NB4 (cell line): ENCODE measurements around the gene PSD4.
A peak's percentile ranks its signal among the peaks of the same experiment; 100 is the strongest.

Experiments used
- DNase-seq: peaks from one replicate; pipeline ENCODE4 v3.0.0; 2010; ENCODE audit warnings: low read depth
- H3K4me3 ChIP-seq: one replicate; pipeline ENCODE4 v1.5.1; 2011; ENCODE audit warnings: mild to moderate bottlenecking, low read depth, low read length, moderate library complexity
- MYC ChIP-seq: IDR thresholded peaks from 2 replicates; pipeline ENCODE4 v1.6.1; 2011; ENCODE audit warnings: low read depth, low read length
- POLR2A ChIP-seq: IDR thresholded peaks from 2 replicates; pipeline ENCODE4 v1.6.1; 2011; ENCODE audit warnings: mild to moderate bottlenecking; ENCODE audit not compliant: insufficient read length; ENCODE audit errors: extremely low read depth
- TF ChIP-seq, protein P1 (sequence below): IDR thresholded peaks from 2 replicates; pipeline ENCODE4 v1.6.1; 2011; ENCODE audit warnings: low read depth, low read length
- TF ChIP-seq, protein P2 (sequence below): IDR thresholded peaks from one replicate; pipeline ENCODE4 v1.5.1; 2012; ENCODE audit warnings: low read depth, low read length

PSD4 gene

DNA sequence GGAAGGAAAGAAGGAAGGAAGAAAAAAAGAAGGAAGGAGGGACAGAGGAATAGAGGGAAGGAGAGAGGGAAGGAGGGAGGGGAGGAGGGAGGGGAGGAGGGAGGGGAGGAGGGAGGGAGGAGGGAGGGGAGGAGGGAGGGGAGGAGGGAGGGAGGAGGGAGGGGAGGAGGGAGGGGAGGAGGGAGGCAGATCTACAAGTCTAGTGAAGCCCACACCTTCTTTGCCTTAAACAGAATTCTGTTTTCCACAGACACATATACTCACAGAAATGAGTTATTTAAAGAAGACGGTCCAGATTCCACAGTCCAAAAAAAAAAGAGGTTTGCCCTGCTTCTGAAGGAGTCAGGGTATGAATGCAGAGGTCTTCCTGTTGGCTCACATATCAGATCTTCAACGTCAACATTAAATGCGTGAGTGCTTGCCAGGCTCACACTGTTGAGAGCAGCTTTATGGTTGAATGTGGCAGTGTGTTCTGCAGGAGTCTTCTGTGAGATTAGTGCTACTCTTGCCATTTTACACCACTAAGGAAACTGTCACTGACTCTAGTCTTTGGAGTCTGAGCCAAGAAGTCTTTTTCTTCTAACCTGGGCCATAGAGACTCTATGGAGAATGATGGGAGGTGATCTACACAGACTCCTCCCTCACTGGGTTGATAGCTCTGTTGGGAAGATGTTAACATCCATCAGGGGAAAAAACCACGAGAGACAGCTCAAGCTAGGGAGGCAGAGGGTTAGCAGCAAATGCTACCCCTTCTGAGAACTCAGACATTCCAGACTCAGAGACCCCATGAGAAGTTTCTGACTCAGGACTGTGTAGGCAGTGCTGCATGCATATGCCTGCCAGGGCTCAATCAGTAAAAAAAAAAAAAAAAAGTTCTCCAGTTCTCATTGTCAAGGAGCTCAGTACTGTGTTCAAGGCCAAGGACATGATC, 81.6 kb downstream of the PSD4 start:
- no peak for TF ChIP-seq POLR2A
- no peak for TF ChIP-seq MYC
- TF ChIP-seq, protein P1, sequence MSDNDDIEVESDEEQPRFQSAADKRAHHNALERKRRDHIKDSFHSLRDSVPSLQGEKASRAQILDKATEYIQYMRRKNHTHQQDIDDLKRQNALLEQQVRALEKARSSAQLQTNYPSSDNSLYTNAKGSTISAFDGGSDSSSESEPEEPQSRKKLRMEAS = no peak
- TF ChIP-seq, protein P2, sequence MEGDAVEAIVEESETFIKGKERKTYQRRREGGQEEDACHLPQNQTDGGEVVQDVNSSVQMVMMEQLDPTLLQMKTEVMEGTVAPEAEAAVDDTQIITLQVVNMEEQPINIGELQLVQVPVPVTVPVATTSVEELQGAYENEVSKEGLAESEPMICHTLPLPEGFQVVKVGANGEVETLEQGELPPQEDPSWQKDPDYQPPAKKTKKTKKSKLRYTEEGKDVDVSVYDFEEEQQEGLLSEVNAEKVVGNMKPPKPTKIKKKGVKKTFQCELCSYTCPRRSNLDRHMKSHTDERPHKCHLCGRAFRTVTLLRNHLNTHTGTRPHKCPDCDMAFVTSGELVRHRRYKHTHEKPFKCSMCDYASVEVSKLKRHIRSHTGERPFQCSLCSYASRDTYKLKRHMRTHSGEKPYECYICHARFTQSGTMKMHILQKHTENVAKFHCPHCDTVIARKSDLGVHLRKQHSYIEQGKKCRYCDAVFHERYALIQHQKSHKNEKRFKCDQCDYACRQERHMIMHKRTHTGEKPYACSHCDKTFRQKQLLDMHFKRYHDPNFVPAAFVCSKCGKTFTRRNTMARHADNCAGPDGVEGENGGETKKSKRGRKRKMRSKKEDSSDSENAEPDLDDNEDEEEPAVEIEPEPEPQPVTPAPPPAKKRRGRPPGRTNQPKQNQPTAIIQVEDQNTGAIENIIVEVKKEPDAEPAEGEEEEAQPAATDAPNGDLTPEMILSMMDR = no peak
- DNase-seq = no peak
- H3K4me3 ChIP-seq = no peak overlapping the region

DNA sequence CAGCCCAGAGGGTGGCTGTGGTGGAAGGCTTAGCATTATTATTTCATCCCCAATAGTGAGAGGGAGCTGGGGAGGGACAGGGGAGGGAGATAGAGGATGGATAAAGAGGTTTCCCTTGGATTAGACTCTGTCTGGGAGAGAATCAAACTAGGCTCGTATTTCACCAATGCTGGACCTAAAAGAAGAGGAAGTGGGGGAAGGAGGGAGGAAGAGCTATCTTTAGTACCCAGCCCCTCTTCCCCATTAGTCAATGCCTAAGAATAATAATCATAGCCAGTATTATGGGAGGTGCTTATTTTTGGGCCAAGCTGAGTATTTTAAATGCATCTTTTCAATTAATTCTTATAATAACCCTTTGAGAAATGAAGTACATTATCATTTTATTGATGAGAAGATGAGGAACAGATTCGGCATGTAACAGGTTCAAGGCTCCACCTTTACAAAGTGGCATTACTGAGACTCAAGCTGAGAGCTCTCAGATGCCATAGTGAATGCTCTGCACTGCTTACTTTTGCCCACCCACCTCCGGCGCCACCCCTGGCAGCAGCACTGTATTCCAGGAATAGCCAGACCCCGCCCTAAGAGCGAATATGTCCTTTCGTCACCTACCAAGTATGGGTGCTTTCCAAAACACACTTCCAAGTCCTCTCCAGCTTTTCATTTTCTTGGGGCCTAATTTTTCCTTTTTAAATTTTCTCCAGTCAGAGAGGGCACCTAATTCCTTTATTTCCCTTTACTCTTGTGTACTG, 83.9 kb downstream of the PSD4 start:
- H3K4me3 ChIP-seq = no peak overlapping the region
- DNase-seq = peak; percentile 72
- TF ChIP-seq POLR2A (no peak), MYC (no peak)
- TF ChIP-seq, protein P1 = no peak
- TF ChIP-seq, protein P2 = no peak

DNA sequence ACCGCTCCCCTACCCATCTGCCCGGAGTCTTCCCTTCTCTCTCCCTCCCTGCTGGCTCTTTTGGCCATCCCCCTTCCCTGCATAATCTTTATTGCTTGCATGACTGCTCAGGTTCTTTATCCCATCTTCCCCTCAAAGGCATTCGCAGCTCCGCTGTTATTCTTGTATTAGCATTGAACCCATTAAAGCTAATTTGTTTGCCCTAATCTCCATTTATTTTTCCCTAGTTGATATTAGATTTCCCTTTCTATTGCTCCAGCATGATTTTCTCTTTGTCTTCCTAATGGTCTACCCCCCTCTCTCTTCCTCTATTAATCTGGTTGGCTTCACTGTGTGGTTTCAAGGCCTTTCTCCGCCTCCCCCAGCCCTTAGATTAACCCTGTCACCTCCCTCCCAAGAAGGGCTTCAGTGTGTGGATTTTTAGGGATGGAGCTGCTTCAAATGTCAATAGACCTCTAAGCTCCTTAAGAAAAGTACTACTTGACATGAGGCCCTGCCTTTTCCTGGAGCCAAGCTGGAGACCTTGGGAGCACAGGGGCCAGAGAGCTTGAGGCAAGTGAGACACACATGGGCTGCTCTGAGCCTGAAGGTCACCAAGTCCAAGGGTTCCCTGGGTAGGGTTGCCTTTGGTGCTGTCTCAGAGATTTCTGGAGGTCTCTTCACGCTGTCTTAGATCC, 84.8 kb downstream of the PSD4 start:
- H3K4me3 ChIP-seq = no peak overlapping the region
- no peak for DNase-seq
- TF ChIP-seq, protein P2 = no peak
